A549 (cell line): ENCODE results near the gene CUL3.

Source experiments
- KDM1A ChIP-seq: fragments of 200-600 bp; sonication (generic); IDR thresholded peaks from 2 replicates; pipeline ENCODE4 v1.6.1; 2016; ENCODE audit warnings: low read depth, mild to moderate bottlenecking
- MAZ ChIP-seq: fragments of 150-350 bp; IDR thresholded peaks from 2 replicates; pipeline ENCODE4 v1.6.1; 2014; ENCODE audit warnings: antibody characterized with exemption, low read depth, low read length, borderline replicate concordance
- PHF8 ChIP-seq: fragments of 200-600 bp; sonication (generic); IDR thresholded peaks from 2 replicates; pipeline ENCODE4 v1.6.1; 2016; ENCODE audit warnings: low read depth, mild to moderate bottlenecking, antibody characterized with exemption, moderate library complexity, borderline replicate concordance
- POLR2A ChIP-seq: IDR thresholded peaks from 2 replicates; pipeline ENCODE4 v1.6.1; 2012; ENCODE audit warnings: mild to moderate bottlenecking, low read length
- SREBF2 ChIP-seq: fragments of 450-650 bp; IDR thresholded peaks from 2 replicates; pipeline ENCODE4 v1.6.1; 2014; ENCODE audit warnings: mild to moderate bottlenecking, moderate library complexity
- TF ChIP-seq, protein P1 (sequence below): fragments of >200 bp; sonication (Bioruptor Twin); formaldehyde crosslinking; IDR thresholded peaks from 3 replicates; pipeline ENCODE4 v1.5.1; 2016

DNA sequence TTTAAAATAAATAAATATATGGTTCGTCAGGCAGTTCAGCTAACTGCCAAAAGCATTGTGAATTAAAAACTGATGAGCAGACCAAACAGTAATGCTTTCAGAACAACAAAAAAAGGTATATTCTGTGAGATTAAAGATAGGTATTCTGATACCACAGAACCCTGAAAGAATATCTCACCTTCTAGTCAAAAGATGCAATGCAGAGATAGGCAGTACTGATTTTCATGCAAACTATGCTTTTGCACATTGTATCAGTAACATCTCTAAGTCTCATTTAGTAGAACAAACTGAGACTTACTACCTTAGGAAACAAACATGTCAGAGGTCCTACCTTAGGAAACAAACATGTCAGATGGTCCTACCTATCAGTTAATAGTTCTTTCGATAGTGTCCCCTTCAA lies 32.4 kb downstream of the CUL3 start:
- TF ChIP-seq, protein P1, sequence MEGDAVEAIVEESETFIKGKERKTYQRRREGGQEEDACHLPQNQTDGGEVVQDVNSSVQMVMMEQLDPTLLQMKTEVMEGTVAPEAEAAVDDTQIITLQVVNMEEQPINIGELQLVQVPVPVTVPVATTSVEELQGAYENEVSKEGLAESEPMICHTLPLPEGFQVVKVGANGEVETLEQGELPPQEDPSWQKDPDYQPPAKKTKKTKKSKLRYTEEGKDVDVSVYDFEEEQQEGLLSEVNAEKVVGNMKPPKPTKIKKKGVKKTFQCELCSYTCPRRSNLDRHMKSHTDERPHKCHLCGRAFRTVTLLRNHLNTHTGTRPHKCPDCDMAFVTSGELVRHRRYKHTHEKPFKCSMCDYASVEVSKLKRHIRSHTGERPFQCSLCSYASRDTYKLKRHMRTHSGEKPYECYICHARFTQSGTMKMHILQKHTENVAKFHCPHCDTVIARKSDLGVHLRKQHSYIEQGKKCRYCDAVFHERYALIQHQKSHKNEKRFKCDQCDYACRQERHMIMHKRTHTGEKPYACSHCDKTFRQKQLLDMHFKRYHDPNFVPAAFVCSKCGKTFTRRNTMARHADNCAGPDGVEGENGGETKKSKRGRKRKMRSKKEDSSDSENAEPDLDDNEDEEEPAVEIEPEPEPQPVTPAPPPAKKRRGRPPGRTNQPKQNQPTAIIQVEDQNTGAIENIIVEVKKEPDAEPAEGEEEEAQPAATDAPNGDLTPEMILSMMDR, result no peak
- TF ChIP-seq SREBF2, result no peak
- no peak for TF ChIP-seq MAZ
- no peak for TF ChIP-seq KDM1A
- no peak for TF ChIP-seq PHF8
- no peak for TF ChIP-seq POLR2A
